ENCODE data around the gene GNG7.
"Not testable (repeated sequence)": the region's sequence is repeated elsewhere in the genome, so short reads cannot be mapped to it uniquely, and the experiment has no call there.

DNA sequence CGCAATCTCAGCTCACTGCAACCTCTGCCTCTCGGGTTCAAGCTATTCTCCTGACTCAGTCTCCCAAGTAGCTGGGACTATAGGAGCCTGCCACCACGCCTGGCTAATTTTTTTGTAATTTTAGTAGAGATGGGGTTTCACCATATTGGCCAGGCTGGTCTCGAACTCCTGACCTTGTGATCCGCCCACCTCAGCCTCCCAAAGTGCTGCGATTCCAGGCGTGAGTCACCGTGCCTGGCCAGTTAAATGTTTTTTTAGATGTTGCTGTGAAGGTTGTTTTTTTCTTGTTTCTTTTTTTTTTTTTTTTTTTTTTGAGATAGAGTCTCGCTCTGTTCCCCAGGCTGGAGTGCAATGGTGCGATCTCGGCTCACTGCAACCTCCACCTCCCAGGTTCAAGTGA, 183.6 kb downstream of the GNG7 start:
- TF ChIP-seq, protein P1, sequence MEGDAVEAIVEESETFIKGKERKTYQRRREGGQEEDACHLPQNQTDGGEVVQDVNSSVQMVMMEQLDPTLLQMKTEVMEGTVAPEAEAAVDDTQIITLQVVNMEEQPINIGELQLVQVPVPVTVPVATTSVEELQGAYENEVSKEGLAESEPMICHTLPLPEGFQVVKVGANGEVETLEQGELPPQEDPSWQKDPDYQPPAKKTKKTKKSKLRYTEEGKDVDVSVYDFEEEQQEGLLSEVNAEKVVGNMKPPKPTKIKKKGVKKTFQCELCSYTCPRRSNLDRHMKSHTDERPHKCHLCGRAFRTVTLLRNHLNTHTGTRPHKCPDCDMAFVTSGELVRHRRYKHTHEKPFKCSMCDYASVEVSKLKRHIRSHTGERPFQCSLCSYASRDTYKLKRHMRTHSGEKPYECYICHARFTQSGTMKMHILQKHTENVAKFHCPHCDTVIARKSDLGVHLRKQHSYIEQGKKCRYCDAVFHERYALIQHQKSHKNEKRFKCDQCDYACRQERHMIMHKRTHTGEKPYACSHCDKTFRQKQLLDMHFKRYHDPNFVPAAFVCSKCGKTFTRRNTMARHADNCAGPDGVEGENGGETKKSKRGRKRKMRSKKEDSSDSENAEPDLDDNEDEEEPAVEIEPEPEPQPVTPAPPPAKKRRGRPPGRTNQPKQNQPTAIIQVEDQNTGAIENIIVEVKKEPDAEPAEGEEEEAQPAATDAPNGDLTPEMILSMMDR (IDR thresholded peaks at IDR 0.05; ENCODE audit: low read length) = not testable (repeated sequence)
- not testable (repeated sequence) for TF ChIP-seq EZH2 (optimal IDR thresholded peaks at IDR 0.05; ENCODE audit: low read depth, low read length)

Data from MM.1S (cell line).